AG09319 (cell line): ENCODE measurements around the gene TNNT1.

ENCODE experiments used
- DNase-seq: peaks from one replicate; pipeline ENCODE4 v3.0.0-alpha.2; 2010; ENCODE audit warnings: low read depth; ENCODE audit errors: extremely low read depth
- TF ChIP-seq, protein P1 (sequence below): IDR thresholded peaks from 2 replicates; pipeline ENCODE4 v1.5.1; 2011; ENCODE audit warnings: low read depth, mild to moderate bottlenecking, inconsistent platforms, low read length, moderate library complexity

The TNNT1 gene

DNA sequence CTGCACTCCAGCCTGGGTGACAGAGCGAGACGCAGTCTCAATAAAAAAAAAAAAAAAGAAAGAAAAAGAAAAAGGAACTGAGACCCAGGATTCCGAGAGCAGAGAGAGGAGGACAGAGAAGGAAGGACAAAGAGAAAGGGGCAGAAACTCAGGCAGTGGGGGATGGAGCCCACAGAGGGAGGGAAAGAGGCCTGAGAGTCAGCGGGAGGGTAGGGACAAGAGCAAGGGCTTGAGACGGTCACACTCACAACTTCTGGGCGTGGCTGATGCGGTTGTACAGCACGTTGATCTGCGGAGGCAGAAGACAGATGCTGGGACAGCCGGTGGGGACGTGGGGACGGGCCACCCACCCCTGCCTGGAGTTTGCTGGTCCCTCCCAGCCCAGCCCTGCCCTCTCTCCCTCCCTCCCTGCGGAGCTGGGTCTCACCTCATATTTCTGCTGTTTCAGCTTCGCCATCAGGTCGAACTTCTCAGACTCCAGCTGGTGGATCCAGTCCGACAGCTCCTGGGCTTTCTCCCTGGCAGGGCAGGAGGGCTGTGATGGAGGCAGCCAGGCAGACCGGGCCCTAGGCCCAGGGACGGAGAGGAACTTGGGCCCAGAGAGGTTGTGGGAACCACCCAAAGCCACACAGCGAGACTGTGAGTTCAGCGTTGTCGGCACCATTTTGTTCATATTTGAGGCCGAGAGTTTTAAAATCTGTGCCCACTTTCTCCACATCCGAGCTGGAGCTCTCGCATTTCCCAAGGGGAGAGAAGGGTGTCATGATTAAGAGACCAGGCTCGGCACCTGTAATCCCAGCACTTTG lies 15.2 kb downstream of the TNNT1 start:
- no peak for DNase-seq
- TF ChIP-seq, protein P1, sequence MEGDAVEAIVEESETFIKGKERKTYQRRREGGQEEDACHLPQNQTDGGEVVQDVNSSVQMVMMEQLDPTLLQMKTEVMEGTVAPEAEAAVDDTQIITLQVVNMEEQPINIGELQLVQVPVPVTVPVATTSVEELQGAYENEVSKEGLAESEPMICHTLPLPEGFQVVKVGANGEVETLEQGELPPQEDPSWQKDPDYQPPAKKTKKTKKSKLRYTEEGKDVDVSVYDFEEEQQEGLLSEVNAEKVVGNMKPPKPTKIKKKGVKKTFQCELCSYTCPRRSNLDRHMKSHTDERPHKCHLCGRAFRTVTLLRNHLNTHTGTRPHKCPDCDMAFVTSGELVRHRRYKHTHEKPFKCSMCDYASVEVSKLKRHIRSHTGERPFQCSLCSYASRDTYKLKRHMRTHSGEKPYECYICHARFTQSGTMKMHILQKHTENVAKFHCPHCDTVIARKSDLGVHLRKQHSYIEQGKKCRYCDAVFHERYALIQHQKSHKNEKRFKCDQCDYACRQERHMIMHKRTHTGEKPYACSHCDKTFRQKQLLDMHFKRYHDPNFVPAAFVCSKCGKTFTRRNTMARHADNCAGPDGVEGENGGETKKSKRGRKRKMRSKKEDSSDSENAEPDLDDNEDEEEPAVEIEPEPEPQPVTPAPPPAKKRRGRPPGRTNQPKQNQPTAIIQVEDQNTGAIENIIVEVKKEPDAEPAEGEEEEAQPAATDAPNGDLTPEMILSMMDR, result no peak

DNA sequence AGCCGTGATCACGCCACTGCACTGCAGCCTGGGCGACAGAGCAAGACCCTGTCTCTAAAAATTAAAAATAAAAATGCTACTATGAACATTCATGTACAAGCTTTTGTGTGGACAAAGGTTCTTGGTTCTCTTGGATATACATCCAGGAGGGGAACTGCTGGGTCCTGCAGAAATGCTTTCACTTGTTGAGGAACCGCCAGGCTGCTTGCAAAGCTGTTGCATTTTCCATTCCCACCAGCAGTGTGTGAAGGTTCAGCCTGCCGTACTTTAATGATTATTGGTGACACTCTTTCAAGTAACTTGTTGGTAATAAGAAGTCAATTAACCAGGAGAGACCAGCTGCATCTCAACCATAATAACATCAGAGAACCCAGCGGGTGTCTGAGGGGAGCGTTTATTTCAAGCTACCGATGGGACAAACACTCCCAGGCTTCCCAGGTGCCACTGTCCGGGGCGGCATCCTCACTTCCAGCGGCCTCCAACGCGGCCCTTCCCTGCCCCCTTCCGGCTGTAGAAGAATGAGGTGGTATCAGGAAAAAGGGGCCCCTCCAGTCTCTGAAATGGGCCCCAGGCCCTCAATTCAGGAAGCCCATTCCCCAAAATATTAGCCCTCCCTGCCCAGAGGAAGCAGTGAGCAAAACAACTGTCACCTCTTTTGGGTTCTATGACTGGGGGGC lies 16.4 kb downstream of the TNNT1 start:
- TF ChIP-seq, protein P1, result no peak
- no peak for DNase-seq

DNA sequence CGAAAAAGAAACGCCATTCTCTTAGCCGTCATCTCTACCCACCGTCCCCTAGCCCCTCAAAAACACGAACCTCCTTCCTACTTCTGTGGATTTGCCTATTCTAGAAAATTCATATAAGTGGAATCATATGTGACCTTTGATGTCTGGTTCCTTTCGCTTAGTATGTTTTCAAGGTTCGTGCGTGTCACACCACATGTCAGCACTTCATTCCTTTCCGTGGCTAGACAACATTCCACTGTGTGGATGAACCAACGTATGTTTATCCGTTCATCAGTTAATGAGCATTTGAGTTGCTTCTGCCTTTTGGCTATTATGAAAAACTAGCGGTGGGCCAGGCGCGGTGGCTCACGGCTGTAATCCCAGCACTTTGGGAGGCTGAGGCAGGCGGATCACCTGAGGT lies 17.6 kb downstream of the TNNT1 start:
- DNase-seq, result no peak
- TF ChIP-seq, protein P1, result no peak

DNA sequence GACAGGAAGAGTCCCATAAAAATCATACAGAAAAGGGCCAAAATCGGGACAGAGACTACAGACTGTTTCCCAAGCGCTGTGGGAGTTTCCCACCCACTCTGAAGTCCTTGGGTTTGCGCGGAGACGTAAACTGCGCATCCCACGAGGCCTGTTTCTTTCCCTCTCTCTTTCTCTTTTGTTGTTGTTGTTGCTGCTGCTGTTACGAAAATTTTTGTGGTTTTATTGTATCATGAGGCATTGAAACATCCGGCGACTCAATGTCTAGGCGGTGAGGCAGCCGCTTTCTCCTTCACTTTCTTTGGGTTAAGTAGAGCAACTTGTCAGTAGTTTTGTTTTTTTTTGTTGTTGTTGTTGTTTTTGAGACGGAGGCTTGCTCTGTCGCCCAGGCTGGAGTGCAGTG lies 30.0 kb downstream of the TNNT1 start:
- no peak for DNase-seq
- TF ChIP-seq, protein P1, result no peak

DNA sequence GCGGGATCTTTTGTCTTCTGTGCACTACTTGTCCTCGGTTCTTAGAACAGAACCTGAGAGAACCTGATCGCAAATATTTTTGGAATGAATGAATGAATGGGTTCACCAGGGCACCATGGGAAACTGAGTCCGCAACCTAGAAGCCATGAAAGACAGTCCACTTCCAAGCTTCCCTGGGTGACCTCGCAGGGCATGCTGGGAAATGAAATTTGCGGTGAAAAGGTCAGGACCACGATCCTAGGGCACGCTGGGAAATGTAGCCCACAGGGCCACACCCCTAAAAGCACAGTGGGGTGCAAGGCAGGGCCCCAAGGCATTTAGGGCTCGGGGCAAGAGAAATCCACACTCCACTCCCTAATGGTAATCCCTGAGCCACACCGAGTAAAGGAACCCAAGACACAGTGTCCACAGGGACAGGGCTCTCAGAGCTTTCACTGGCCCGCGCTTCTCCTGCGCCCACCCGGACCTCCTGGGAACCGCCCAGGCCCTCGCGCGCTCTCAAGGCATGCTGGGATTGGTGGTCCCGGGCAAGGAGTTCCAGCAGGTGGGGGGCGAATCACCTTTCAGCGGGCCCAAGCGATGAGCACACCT lies 30.5 kb downstream of the TNNT1 start:
- no peak for DNase-seq
- TF ChIP-seq, protein P1, result no peak

DNA sequence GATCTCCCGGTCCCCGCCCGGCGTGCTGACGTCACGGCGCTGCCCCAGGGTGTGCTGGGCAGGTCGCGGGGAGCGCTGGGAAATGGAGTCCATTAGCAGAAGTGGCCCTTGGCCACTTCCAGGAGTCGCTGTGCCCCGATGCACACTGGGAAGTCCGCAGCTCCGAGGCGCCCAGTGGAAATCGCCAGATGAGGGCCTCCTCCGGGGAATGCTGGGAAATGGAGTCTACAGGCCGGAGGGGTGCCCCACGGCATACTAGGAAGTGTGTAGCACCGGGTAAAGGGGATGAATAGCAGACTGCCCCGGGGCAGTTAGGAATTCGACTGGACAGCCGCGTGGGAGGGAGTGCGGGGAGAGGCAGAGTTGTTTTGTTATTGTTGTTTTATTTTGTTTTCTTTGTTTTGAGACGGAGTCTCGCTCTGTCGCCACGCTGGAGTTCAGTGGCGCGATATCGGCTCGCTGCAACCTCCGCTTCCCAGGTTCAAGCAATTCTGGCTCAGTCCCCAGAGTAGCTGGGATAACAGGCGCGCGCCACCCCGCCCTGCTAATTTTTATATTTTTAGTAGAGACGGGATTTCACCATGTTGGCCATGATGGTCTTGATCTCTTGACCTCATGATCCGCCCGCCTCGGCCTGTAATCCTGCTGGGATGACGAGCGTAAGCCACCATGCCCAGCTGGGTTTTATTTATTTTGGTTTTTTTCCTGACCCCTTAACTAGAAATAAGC lies 31.2 kb downstream of the TNNT1 start:
- DNase-seq, result peak; percentile 96
- TF ChIP-seq, protein P1, result no peak
